Tibial nerve (tissue), 4 donors: Measurements from ENCODE around the gene CCDC69. TPM values are rescaled to one million over a fixed set of nuclear protein-coding genes. Genes with fewer than 3 reads are reported as not detected.
A peak's percentile ranks its signal among the peaks of the same experiment; 100 is the strongest.

ENCODE experiments used
- DNase-seq, 2 donors: peaks; one replicate each; pipeline ENCODE4 v3.0.0-alpha.2; 2019; ENCODE audit warnings: low spot score in 2 of 2
- H3K27ac ChIP-seq, 4 donors: fragments of 200-600 bp; sonication (generic) in 3 of 4; one replicate each; pipeline ENCODE4 v1.5.1; 2017 to 2019; ENCODE audit warnings: mild to moderate bottlenecking in 1 of 4
- H3K27me3 ChIP-seq, 2 donors: fragments of 200-600 bp; sonication (generic) in 1 of 2; one replicate each; pipeline versions ENCODE4 v1.5.1 to v1.6.0; 2017 to 2019
- H3K36me3 ChIP-seq, 3 donors: fragments of 200-600 bp; sonication (generic); one replicate each; pipeline ENCODE4 v1.5.1; 2018 to 2019
- H3K4me1 ChIP-seq, 4 donors: fragments of 200-600 bp; sonication (generic) in 3 of 4; one replicate each; pipeline ENCODE4 v1.5.1; 2017 to 2019
- H3K4me3 ChIP-seq, 4 donors: fragments of 200-600 bp; sonication (generic) in 3 of 4; one replicate each; pipeline ENCODE4 v1.5.1; 2017 to 2019; ENCODE audit warnings: mild to moderate bottlenecking in 1 of 4, moderate library complexity in 1 of 4
- H3K9me3 ChIP-seq, 4 donors: fragments of 200-600 bp; sonication (generic) in 3 of 4; one replicate each; pipeline ENCODE4 v1.5.1; 2017 to 2019
- CTCF ChIP-seq, 5 experiments: fragments of 200-600 bp in 3 of 5; fragments of 450-650 bp in 2 of 5; sonication (generic) in 3 of 5; IDR thresholded peaks; one replicate each; pipeline ENCODE4 v1.5.1; 2016 to 2019; ENCODE audit warnings: antibody characterized with exemption in 5 of 5, mild to moderate bottlenecking in 3 of 5, moderate library complexity in 2 of 5
- EP300 ChIP-seq, 2 donors: sonication (generic); formaldehyde crosslinking; IDR thresholded peaks; one replicate each; pipeline ENCODE4 v1.6.1; 2017; ENCODE audit warnings: antibody characterized with exemption in 2 of 2, mild to moderate bottlenecking in 1 of 2
- POLR2A ChIP-seq, 2 donors: fragments of 450-650 bp; IDR thresholded peaks; one replicate each; pipeline ENCODE4 v1.6.1; 2017; ENCODE audit warnings: antibody characterized with exemption in 2 of 2, mild to moderate bottlenecking in 2 of 2, moderate library complexity in 2 of 2
- WGBS, 2 donors: methylation state at CpG; one replicate each; pipeline ENCODE4 v1.1.5; 2018; 5-methylcytosine and 5-hydroxymethylcytosine counted together
- total RNA-seq, 4 donors: library from RNA; depleted of rRNA; stranded (reverse); fragments of >200 nt; gene quantifications; one replicate each; pipeline ENCODE4 v1.1.0, GENCODE V29; 2016

Gene CCDC69
- total RNA-seq, 4 donors from 2014 or later = 95.6 to 201 (median 112) TPM

GRCh38 chr5:151144922-151145321, 79.0 kb downstream of the CCDC69 start:
- Histone ChIP-seq H3K27me3 (no peaks in the 10 kb centered on the region), H3K9me3 (no peaks in the 10 kb centered on the region), H3K4me1 (peaks cover 0 to 58% (median 22%) of the 10 kb centered on the region in 4 donors), H3K27ac (no peak overlapping the region), H3K36me3 (peaks cover 0 to 47% (median 0%) of the 10 kb centered on the region in 3 donors), H3K4me3 (no peak overlapping the region)
- WGBS, 2 donors = 87 to 92% methylated on average over 7 of the region's 7 CpGs
- TF ChIP-seq EP300 (IDR thresholded peaks at IDR 0.05) = no peak
- TF ChIP-seq CTCF (IDR thresholded peaks at IDR 0.05) = no peak
- TF ChIP-seq POLR2A (IDR thresholded peaks at IDR 0.05) = no peak
- DNase-seq = no peak

DNA sequence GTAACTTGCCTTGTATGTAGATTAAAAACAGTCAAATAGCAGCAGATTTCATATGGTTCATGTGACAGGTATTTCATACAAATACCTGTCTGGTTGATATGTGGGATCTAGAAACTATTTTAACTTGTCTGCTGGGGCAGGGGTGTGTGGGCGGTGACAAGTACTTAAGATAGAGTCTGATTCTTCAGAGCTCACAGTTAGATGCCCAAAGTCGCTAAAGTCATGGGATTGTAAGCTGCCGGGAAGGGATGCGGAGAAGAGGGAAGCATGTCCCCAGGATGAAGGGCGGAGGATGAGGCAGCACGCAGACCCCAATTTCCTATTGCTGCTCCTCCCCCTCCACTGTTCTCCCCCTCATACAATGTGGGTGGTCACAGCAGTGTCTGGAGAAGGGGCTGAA, 79.6 kb downstream of the CCDC69 start:
- Histone ChIP-seq H3K9me3 (no peaks in the 10 kb centered on the region), H3K4me3 (no peak overlapping the region), H3K36me3 (peaks cover 0 to 54% (median 2%) of the 10 kb centered on the region in 3 donors), H3K4me1 (peaks cover 0 to 52% (median 20%) of the 10 kb centered on the region in 4 donors), H3K27ac (no peak overlapping the region), H3K27me3 (no peaks in the 10 kb centered on the region)
- no peak for DNase-seq
- WGBS, 2 donors = 65 to 79% methylated on average over 6 of the region's 6 CpGs
- no peak for TF ChIP-seq EP300 (IDR thresholded peaks at IDR 0.05)
- TF ChIP-seq POLR2A (IDR thresholded peaks at IDR 0.05) = no peak
- no peak for TF ChIP-seq CTCF (IDR thresholded peaks at IDR 0.05)

GRCh38 chr5:151143645-151144044, 80.2 kb downstream of the CCDC69 start:
- Histone ChIP-seq H3K27me3 (no peaks in the 10 kb centered on the region), H3K4me3 (no peak overlapping the region), H3K36me3 (peaks cover 0 to 60% (median 8%) of the 10 kb centered on the region in 3 donors), H3K9me3 (no peaks in the 10 kb centered on the region), H3K27ac (no peak overlapping the region), H3K4me1 (peaks cover 0 to 50% (median 20%) of the 10 kb centered on the region in 4 donors)
- WGBS, 2 donors = 74 to 85% methylated on average over 7 of the region's 7 CpGs
- TF ChIP-seq EP300 (IDR thresholded peaks at IDR 0.05) (no peak), CTCF (IDR thresholded peaks at IDR 0.05) (no peak), POLR2A (IDR thresholded peaks at IDR 0.05) (no peak)
- no peak for DNase-seq

DNA sequence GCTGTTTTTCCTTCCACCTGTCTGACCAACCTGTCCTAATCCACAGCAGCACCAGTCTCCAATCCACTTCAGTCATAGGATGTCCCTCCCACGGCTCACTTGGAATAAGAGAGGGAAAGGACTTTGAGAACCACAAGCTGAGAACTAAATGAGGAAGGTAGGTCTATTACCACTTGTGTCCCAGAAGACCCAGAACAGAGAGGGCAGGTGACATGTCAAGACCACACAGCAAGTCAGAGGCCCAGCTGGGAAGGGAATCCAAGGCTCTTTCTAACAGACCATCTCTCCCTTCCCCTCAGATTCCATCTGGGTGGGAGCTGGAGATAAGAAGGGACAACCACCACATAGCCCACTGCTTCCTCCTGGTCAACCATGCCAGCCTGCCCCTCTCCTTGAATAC, 81.0 kb downstream of the CCDC69 start:
- no peaks in the 10 kb centered on the region for H3K9me3 ChIP-seq
- no peak overlapping the region for H3K27ac ChIP-seq
- H3K27me3 ChIP-seq = no peaks in the 10 kb centered on the region
- peaks cover 0 to 67% (median 15%) of the 10 kb centered on the region in 3 donors for H3K36me3 ChIP-seq
- WGBS, 2 donors = 59 to 70% methylated on average over 1 of the region's 1 CpG
- H3K4me3 ChIP-seq = no peak overlapping the region
- no peak for DNase-seq
- H3K4me1 ChIP-seq = peaks cover 0 to 45% (median 20%) of the 10 kb centered on the region in 4 donors
- no peak for TF ChIP-seq POLR2A (IDR thresholded peaks at IDR 0.05)
- TF ChIP-seq CTCF (IDR thresholded peaks at IDR 0.05) = no peak
- no peak for TF ChIP-seq EP300 (IDR thresholded peaks at IDR 0.05)

DNA sequence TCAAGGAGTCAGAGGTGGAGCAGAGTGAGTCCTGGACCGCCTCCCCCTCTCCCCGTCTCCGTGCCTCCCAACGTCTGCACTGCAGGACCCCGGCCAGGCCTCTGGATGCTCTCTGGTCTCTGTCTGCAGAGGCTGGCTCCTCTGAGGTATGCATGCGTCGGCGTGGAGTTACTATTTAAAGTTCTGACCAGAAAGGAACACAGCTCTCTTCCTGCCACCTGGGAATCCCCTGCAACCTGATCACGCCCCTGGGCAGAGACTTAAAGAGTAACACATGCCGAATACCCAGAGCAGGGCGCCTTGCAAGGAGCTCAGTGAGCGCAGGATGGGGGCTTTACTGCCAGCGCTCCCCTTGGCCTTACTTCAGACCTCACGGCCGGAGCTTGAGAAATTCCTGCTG, 82.4 kb downstream of the CCDC69 start:
- no peak for DNase-seq
- Histone ChIP-seq H3K4me1 (peaks cover 0 to 44% (median 20%) of the 10 kb centered on the region in 4 donors), H3K4me3 (no peak overlapping the region), H3K27ac (peak overlapping the region in 2 of 4 donors; percentile 4 to 9), H3K36me3 (peaks cover 0 to 68% (median 29%) of the 10 kb centered on the region in 3 donors), H3K27me3 (no peaks in the 10 kb centered on the region), H3K9me3 (no peaks in the 10 kb centered on the region)
- 42 to 52% methylated on average over 15 of the region's 15 CpGs for WGBS, 2 donors
- TF ChIP-seq EP300 (IDR thresholded peaks at IDR 0.05) (no peak), CTCF (IDR thresholded peaks at IDR 0.05) (no peak), POLR2A (IDR thresholded peaks at IDR 0.05) (no peak)
